ENCODE measurements around the gene LDLRAD2. TPM values are rescaled to one million over a fixed set of nuclear protein-coding genes. Genes with fewer than 3 reads are reported as not detected.
"Not testable (repeated sequence)": the region's sequence is repeated elsewhere in the genome, so short reads cannot be mapped to it uniquely, and the experiment has no call there.

Gene LDLRAD2
- polyA plus RNA-seq, 1 of the 3 experiments (the other 2 are of a cell fraction) = 0.02 TPM

GRCh38 chr1:21825393-21825792, 13.3 kb downstream of the LDLRAD2 start:
- no peaks in the 10 kb centered on the region for H3K79me2 ChIP-seq (ENCODE audit: insufficient read depth)
- no peak overlapping the region for H3K4me3 ChIP-seq (ENCODE audit: low read depth in 2 of 2, low read length in 1 of 2)
- no peaks in the 10 kb centered on the region for H4K20me1 ChIP-seq (ENCODE audit: insufficient read depth)
- no peaks in the 10 kb centered on the region for H3K9me2 ChIP-seq
- H3K27ac ChIP-seq (ENCODE audit: low read depth in 2 of 2, low read length in 1 of 2) = no peak overlapping the region
- no peaks in the 10 kb centered on the region for H3K9me3 ChIP-seq
- no peak for DNase-seq
- POLR2A ChIA-PET = no interaction called here
- H3F3A ChIP-seq (replicated peaks; ENCODE audit: insufficient read depth) = no peaks in the 10 kb centered on the region
- no peak for TF ChIP-seq CTCF (IDR thresholded peaks at IDR 0.05)
- TF ChIP-seq FOXM1 (IDR thresholded peaks at IDR 0.05; ENCODE audit: low read depth) = no peak
- TF ChIP-seq SMC3 (IDR thresholded peaks at IDR 0.05; ENCODE audit: low read depth, low read length) = no peak
- no peak for TF ChIP-seq YY1 (IDR thresholded peaks at IDR 0.05; ENCODE audit: low read depth)
- no peak for TF ChIP-seq IRF3 (IDR thresholded peaks at IDR 0.05; ENCODE audit: low read depth, low read length)
- no peak for TF ChIP-seq POLR2AphosphoS5 (IDR thresholded peaks at IDR 0.05; ENCODE audit: low read depth, low read length)
- no peak for TF ChIP-seq FOXJ3 (CRISPR knock-in tag; IDR thresholded peaks at IDR 0.05)
- TF ChIP-seq ELF1 (IDR thresholded peaks at IDR 0.05) = no peak
- no peak for TF ChIP-seq FOSL2 (IDR thresholded peaks at IDR 0.05; ENCODE audit: borderline replicate concordance, low read depth)
- no peak for TF ChIP-seq RAD21 (IDR thresholded peaks at IDR 0.05; ENCODE audit: low read length)
- TF ChIP-seq EZH2phosphoT487 (IDR thresholded peaks at IDR 0.05; ENCODE audit: borderline replicate concordance, low read depth) = no peak
- TF ChIP-seq USF2 (IDR thresholded peaks at IDR 0.05; ENCODE audit: borderline replicate concordance, low read depth, low read length) = no peak
- TF ChIP-seq GABPA (IDR thresholded peaks at IDR 0.05; ENCODE audit: low read depth) = no peak
- no peak for TF ChIP-seq RCOR1 (IDR thresholded peaks at IDR 0.05; ENCODE audit: low read length)
- TF ChIP-seq TAF1 (IDR thresholded peaks at IDR 0.05; ENCODE audit: borderline replicate concordance, low read depth, low read length) = no peak
- no peak for TF ChIP-seq ZBTB33 (IDR thresholded peaks at IDR 0.05; ENCODE audit: borderline replicate concordance, low read depth)
- TF ChIP-seq MAX (IDR thresholded peaks at IDR 0.05; ENCODE audit: low read depth) = no peak
- TF ChIP-seq JUND (IDR thresholded peaks at IDR 0.05) = no peak
- no peak for TF ChIP-seq PBX3 (IDR thresholded peaks at IDR 0.05)
- no peak for TF ChIP-seq RXRA (IDR thresholded peaks at IDR 0.05; ENCODE audit: borderline replicate concordance, low read depth)
- 96% methylated on average over 5 of the region's 7 CpGs for WGBS (ENCODE audit: low lambda C conversion rate)
- no peak overlapping the region for H3K4me2 ChIP-seq
- CTCF ChIA-PET = interaction anchor here (0.9 kb wide), 1 partner anchor 10 kb away, joined by 4 read pairs; no protein-coding TSS in a partner anchor
- no peak overlapping the region for H2AFZ ChIP-seq (ENCODE audit: low read depth)
- peaks cover 14 to 40% of the 10 kb centered on the region in 2 experiments for H3K36me3 ChIP-seq (replicated peaks in 1 of 2; ENCODE audit: control insufficient read depth in 1 of 2, insufficient read depth in 2 of 2, low read length in 1 of 2)
- H3K27me3 ChIP-seq (ENCODE audit: insufficient read depth) = no peaks in the 10 kb centered on the region
- no peak overlapping the region for H3K9ac ChIP-seq
- no peaks in the 10 kb centered on the region for H3K4me1 ChIP-seq (ENCODE audit: control insufficient read depth in 1 of 2, insufficient read depth in 2 of 2, low read depth in 1 of 2, low read length in 1 of 2)

- POLR2A ChIA-PET; H3K9me2 ChIP-seq; H2AFZ ChIP-seq (ENCODE audit: low read depth); H3K4me3 ChIP-seq (ENCODE audit: low read depth in 2 of 2, low read length in 1 of 2); H3K4me1 ChIP-seq (ENCODE audit: control insufficient read depth in 1 of 2, insufficient read depth in 2 of 2, low read depth in 1 of 2, low read length in 1 of 2); H3K9me3 ChIP-seq; H3K27ac ChIP-seq (ENCODE audit: low read depth in 2 of 2, low read length in 1 of 2); H3K27me3 ChIP-seq (ENCODE audit: insufficient read depth); H3K9ac ChIP-seq; H4K20me1 ChIP-seq (ENCODE audit: insufficient read depth); H3K4me2 ChIP-seq; DNase-seq; H3K79me2 ChIP-seq (ENCODE audit: insufficient read depth); H3F3A ChIP-seq (replicated peaks; ENCODE audit: insufficient read depth): not testable (repeated sequence)
- 89% methylated on average over 7 of the region's 10 CpGs for WGBS (ENCODE audit: low lambda C conversion rate)
- CTCF ChIA-PET = interaction anchor here (1.6 kb wide), 1 partner anchor 196 kb away, joined by 5 read pairs; no protein-coding TSS in a partner anchor
- peaks cover 14 to 42% of the 10 kb centered on the region in 2 experiments for H3K36me3 ChIP-seq (replicated peaks in 1 of 2; ENCODE audit: control insufficient read depth in 1 of 2, insufficient read depth in 2 of 2, low read length in 1 of 2)
These were observed 14.6 kb downstream of the LDLRAD2 start for GRCh38 chr1:21826694-21827093.

Data from SK-N-SH (cell line).